NT2/D1 (cell line): ENCODE results near the gene CHST15.

ENCODE experiments used
- DNase-seq: peaks from one replicate; pipeline ENCODE4 v3.0.0-alpha.2; 2011; ENCODE audit warnings: low read depth, low spot score
- H3K27me3 ChIP-seq: 2 replicates; pipeline ENCODE4 v1.6.0; 2011; ENCODE audit warnings: mild to moderate bottlenecking; ENCODE audit not compliant: insufficient read length, insufficient read depth
- H3K36me3 ChIP-seq: 2 replicates; pipeline ENCODE4 v1.6.1; 2011; ENCODE audit warnings: mild to moderate bottlenecking, low read length, mixed read lengths; ENCODE audit not compliant: insufficient read depth, insufficient read length
- H3K4me1 ChIP-seq: 2 replicates; pipeline ENCODE4 v1.5.1; 2011; ENCODE audit not compliant: insufficient read depth, insufficient read length
- H3K4me3 ChIP-seq: 2 replicates; pipeline ENCODE4 v1.5.1; 2011; ENCODE audit warnings: low read depth; ENCODE audit not compliant: insufficient read length
- H3K9ac ChIP-seq: 2 replicates; pipeline ENCODE4 v1.6.0; 2011; ENCODE audit warnings: low read depth; ENCODE audit not compliant: insufficient read length
- H3K9me3 ChIP-seq: 2 replicates; pipeline ENCODE4 v1.5.1; 2011; ENCODE audit warnings: mild to moderate bottlenecking, low read length; ENCODE audit not compliant: insufficient read depth
- SUZ12 ChIP-seq: IDR thresholded peaks from 2 replicates; pipeline ENCODE4 v1.6.1; 2011; ENCODE audit not compliant: insufficient read length, insufficient read depth; ENCODE audit errors: extremely low read depth
- YY1 ChIP-seq: IDR thresholded peaks from 2 replicates; pipeline ENCODE4 v1.6.1; 2011; ENCODE audit not compliant: insufficient read length, insufficient read depth
- ZNF274 ChIP-seq: IDR thresholded peaks from 2 replicates; pipeline ENCODE4 v1.6.1; 2011; ENCODE audit warnings: mild to moderate bottlenecking, low read depth, low read length

Gene CHST15

GRCh38 chr10:124091646-124092249, 1.6 kb downstream of the CHST15 start:
- H3K27me3 ChIP-seq, result peaks cover 24% of the 10 kb centered on the region
- peaks cover 6% of the 10 kb centered on the region; the same call in 1 of the 2 replicates for H3K9me3 ChIP-seq
- H3K4me1 ChIP-seq, result peaks cover 2% of the 10 kb centered on the region
- TF ChIP-seq SUZ12 (no peak), YY1 (no peak), ZNF274 (no peak)
- peak overlapping the region; percentile 69 for H3K4me3 ChIP-seq
- H3K9ac ChIP-seq, result peak overlapping the region; percentile 87
- H3K36me3 ChIP-seq, result peaks cover 13% of the 10 kb centered on the region
- DNase-seq, result no peak

DNA sequence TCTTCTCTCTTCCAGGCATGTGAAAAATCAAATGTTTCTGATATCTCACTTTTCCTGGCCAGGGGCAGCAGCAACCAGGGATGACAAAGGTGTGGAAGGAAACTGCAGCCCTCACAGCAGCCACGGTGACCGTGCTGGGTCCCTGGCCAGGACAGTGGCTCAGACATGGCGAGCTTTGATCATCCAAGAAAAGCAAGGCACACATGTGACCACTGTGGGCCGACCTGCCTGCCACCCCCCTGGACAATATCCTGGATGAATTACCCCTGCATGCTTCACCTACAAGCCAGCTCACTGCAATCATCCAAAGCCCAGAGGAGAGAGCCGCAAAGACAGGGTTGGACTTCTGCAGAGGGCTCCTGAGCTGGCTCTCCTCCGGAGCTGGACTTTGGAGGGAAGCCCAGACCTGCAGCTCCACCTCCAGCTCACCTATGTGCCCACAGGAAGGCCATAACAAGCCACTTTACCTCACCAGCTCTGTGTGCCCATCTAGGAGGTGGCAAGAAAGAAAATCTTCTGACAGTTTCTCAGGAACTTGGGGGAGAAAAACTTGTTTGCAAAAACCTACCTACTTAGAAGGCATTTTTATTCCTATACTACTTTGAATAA, 2.7 kb downstream of the CHST15 start:
- Histone ChIP-seq H3K9me3 (no peaks in the 10 kb centered on the region), H3K9ac (peak overlapping the region; percentile 32), H3K4me1 (peaks cover 2% of the 10 kb centered on the region), H3K4me3 (no peak overlapping the region), H3K36me3 (peaks cover 13% of the 10 kb centered on the region), H3K27me3 (peaks cover 20% of the 10 kb centered on the region)
- DNase-seq, result no peak
- TF ChIP-seq ZNF274 (no peak), SUZ12 (no peak), YY1 (no peak)

- H3K9ac ChIP-seq, result no peak overlapping the region
- TF ChIP-seq SUZ12 (no peak), ZNF274 (no peak), YY1 (no peak)
- peaks cover 2% of the 10 kb centered on the region for H3K4me1 ChIP-seq
- DNase-seq, result no peak
- H3K27me3 ChIP-seq, result peaks cover 20% of the 10 kb centered on the region
- H3K4me3 ChIP-seq, result no peak overlapping the region
- H3K36me3 ChIP-seq, result peaks cover 13% of the 10 kb centered on the region
- no peaks in the 10 kb centered on the region for H3K9me3 ChIP-seq
Measured at GRCh38 chr10:124089859-124090258, 3.5 kb downstream of the CHST15 start.

DNA sequence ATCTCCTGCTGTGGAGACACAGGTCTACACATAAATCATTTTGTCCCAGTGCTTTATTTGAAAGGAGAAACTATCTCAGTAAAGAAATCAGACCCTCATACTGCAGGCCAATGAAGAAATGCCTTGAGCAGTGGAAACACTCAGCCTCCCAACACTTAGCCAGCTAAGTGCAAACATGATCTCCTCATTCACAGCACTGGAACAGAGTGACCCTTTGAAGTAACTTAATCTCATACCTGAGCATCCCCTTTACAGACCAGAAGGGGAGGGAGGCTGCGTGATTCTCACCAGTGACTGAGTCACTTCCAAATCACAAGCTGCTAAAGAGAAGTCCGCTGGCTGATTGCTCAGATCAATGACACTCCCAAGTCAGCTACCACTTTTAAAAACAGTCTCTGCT, 4.5 kb downstream of the CHST15 start:
- Histone ChIP-seq H3K4me1 (peaks cover 3% of the 10 kb centered on the region), H3K9ac (no peak overlapping the region), H3K36me3 (peaks cover 15% of the 10 kb centered on the region), H3K9me3 (no peaks in the 10 kb centered on the region), H3K27me3 (peaks cover 20% of the 10 kb centered on the region), H3K4me3 (no peak overlapping the region)
- TF ChIP-seq SUZ12 (no peak), ZNF274 (no peak), YY1 (no peak)
- no peak for DNase-seq

DNA sequence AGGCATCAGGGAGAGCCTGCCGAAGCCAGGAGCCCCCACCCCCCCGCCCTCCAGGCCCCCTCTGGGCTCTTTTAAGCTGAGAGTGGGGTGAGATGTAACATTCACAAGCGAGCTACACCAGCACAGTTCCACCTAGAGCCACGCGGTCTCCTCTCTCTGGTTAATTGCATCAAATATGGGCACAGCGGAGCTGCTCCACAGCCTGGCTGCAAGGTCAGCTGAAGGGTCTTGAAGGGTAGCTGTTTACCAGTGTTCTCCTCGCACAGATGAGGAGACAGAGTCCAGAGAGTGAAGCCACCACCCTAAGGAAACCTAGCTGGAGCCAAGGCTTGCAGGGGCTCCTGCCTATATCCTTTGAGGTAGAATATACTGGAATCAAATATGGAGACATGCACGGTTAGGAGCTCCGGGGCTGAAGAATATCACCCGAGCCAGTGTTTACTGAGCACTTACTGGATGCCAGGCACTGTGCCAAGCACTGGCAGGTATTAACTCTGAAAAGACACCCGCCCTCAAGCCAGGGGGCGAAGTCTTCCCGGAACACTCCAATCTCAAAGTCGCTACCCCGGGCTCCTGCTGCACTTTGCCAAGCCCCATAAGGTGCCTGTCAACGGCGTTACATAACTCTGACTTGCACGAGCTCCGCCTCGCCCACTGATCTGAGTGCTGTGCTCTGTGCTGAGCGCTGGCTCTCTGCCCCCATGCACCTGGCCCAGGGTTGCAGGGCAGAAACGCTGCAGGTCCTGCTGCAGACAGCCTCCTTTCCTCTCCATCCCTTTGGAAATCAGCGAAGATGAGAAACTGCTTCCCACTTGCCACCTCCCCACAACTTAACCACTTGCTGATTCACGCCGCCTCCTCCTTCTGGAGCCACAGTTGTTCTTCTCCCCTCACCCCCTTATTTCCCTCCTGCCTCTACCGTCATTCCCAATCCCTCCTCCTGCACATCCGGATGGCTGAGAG, 5.4 kb downstream of the CHST15 start:
- no peak for TF ChIP-seq YY1
- no peak for TF ChIP-seq SUZ12
- TF ChIP-seq ZNF274, result no peak
- peaks cover 5% of the 10 kb centered on the region for H3K4me1 ChIP-seq
- H3K9me3 ChIP-seq, result no peaks in the 10 kb centered on the region
- DNase-seq, result no peak
- no peak overlapping the region for H3K4me3 ChIP-seq
- H3K36me3 ChIP-seq, result peaks cover 21% of the 10 kb centered on the region
- H3K9ac ChIP-seq, result no peak overlapping the region
- H3K27me3 ChIP-seq, result peaks cover 20% of the 10 kb centered on the region

- DNase-seq, result no peak
Measured at GRCh38 chr10:124086787-124087671, 6.4 kb downstream of the CHST15 start.

More at GRCh38 chr10:124086787-124087671, 6.4 kb downstream of the CHST15 start:
- no peaks in the 10 kb centered on the region for H3K9me3 ChIP-seq
- no peak for TF ChIP-seq SUZ12
- no peak for TF ChIP-seq ZNF274
- TF ChIP-seq YY1, result no peak
- H3K4me1 ChIP-seq, result peaks cover 5% of the 10 kb centered on the region
- no peak overlapping the region for H3K9ac ChIP-seq
- H3K4me3 ChIP-seq, result no peak overlapping the region
- H3K27me3 ChIP-seq, result peaks cover 19% of the 10 kb centered on the region
- H3K36me3 ChIP-seq, result peaks cover 21% of the 10 kb centered on the region
